Hematopoietic multipotent progenitor cell (in vitro differentiated cells): ENCODE measurements around the gene RASA4B. TPM values are rescaled to one million over a fixed set of nuclear protein-coding genes. Genes with fewer than 3 reads are reported as not detected.
"Not testable (repeated sequence)": the region's sequence is repeated elsewhere in the genome, so short reads cannot be mapped to it uniquely, and the experiment has no call there.

ENCODE experiments used
- DNase-seq, 3 donors: peaks; one replicate each; pipeline ENCODE4 v3.0.0-alpha.2; 2011 to 2015; ENCODE audit warnings: low read depth in 2 of 3, low spot score in 2 of 3
- total RNA-seq: library from RNA; depleted of rRNA; stranded (reverse); fragments of >200 nt; gene quantifications from one replicate; pipeline ENCODE4 v1.2.3, GENCODE V29; 2012

The RASA4B gene
- total RNA-seq, 1 donor: 14.8 TPM

DNA sequence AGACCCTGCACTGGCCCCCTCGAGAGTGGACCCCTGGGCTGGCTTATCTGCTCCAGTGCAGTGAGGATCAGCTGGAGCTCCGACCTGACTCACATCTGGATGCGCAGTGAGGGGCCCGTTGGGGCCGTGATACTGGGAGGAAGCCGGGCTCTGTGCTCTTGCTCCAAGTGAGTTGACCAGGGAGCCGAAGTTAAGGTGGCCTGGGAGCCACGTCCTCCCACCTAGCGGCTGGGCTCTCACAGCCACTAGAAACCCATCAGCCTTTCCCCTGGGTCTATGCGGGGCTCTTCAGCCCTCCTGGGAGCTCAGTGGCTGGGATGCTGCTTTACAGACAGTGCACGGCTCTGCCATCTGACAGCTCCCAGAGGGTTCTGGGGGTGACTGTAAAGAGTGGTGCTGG, 62.0 kb downstream of the RASA4B start:
- no peak for DNase-seq

DNA sequence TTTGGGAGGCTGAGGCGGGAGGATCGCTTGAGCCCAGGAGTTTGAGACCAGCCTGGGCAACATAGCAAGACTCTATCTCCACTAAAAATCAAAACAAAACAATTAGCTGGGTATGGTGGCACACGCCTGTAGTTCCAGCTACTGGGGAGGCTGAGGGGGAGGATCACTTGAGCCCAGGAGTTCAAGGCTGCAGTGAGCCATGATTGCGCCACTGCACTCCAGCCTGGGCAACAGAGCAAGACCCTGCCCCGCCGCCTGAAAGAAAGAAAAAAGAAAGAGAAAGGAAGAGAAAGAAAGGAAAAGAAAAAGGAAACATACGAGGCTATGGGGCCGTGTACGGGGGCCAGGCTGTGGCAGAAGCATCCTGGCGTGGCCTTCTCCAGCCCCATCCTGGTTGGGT, 62.6 kb downstream of the RASA4B start:
- not testable (repeated sequence) for DNase-seq

DNA sequence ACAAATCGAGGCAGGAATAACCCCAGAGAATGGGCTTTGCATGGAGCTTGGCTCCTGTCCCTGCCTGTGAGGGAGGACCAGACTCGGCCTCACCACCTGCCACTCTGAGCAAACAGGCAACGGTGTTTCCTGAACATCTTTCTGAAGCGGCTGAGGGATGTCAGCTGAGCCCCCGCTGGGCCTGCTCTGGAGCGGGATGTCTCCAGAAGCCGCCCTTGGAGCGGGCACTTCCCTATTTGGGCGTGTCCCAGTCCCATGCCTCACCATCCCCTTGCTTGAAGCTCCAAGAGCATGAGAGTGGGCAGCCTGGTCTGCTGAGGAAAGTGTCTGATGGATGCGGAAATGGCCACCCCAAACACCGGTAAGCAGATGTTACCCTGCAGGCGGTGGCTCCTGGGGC, 63.1 kb downstream of the RASA4B start:
- no peak for DNase-seq

DNA sequence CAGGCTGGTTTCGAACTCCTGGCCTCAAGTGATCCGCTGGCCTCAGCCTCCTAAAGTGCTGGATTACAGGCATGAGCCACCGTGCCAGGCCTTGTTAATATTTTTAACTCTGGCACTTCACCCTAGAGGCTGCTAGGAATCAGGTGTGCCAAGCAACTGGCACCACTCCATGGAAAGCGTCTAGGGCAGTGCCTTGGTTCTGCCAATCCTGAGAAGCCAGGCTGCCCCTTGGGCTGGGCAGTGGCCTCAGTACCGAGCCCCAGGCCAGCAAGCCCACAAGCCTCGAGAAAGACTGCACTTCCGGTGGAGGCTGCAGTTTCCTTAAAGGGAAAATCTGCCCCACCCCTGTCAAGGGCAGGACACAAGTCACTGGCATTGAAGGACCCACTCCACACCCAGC, 64.3 kb downstream of the RASA4B start:
- no peak for DNase-seq

DNA sequence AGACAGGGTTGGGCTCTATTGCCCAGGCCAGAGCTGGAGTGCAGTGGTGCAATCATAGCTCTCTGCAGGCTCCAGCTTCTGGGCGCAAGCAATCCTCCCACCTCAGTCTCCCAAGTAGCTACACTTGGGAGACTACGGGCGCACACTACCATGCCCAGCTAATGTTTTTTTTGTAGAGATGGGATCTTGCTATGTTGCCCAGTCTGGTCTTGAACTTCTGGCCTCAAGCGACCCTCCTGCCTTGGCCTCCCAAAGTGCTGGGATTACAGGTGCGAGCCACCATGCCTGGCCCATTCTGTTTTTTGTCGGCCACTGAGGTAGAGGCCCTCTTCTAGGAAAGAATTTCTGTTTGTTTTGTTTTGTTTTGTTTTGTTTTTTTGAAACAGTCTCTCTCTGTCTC, 65.1 kb downstream of the RASA4B start:
- no peak for DNase-seq

DNA sequence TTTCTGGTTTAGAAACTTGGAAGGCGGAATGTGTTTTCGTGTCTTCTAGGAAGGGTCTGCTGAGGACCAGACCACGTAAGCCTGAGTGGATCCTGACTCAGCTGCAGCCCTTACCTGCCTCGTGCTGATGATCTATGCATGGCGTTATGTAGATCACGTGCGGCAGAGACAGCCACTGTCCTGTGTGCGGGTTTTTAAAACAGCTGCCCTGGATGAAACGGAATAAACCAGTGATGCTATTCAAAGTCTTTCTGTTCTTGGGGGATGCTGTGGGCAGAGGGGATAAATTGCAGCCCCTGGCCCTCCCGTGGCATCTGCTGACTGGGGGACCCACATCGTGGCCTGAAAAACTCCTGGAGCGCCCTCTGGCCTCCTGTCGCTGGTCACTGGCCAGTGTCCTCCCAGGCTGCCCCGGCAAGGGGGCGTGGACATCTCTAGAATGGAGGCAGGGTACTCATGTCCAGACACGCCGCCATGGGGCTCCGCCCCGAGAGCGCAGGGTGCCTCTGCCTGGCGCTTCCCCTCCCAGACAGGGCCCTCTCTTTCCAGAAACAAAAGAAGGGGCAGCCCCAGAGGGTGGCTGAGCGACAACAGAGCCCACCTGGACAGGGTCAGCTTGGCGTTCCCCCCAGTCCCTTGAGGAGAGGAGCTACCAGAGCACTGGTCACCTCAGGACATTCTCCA, 66.1 kb downstream of the RASA4B start:
- DNase-seq: no peak

DNA sequence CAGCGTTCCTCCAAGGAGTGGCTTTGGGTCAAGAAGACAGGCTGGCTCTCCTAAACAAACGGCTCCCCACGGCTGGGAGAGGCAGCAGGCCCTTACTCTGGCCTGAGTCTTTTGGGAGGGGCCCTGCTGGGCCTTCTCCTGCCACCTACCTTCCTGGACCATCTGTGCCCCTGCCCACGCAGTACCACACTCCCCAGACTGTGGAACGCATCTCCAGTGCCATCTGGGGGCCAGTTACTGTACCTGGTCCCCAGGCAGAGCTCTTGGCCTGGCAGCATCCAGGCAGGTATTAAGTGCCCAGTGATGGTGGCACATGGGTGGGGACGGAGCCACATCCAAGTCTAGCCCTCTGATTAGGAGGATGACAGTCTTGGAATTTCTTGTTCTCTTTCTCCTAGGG, 67.3 kb downstream of the RASA4B start:
- DNase-seq: peak in 2 of 3 donors; percentile 51 to 63

DNA sequence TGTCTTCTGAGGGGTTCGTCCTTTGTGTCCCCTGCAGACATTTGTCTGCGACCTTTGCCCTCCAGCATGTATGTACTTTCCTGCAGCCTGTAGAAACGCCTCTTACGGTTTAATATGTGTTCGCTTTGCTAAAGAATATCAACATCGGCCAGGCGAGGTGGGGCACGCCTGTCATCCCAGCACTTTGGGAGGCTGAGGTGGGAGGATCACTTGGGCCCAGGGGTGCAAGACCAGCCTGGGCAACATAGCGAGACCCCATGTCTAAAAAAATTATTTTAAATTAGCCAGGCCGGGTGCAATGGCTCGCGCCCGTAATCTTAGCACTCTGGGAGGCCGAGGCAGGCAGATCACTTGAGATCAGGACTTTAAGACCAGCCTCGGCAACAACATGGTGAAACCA, 68.4 kb downstream of the RASA4B start:
- DNase-seq: no peak

DNA sequence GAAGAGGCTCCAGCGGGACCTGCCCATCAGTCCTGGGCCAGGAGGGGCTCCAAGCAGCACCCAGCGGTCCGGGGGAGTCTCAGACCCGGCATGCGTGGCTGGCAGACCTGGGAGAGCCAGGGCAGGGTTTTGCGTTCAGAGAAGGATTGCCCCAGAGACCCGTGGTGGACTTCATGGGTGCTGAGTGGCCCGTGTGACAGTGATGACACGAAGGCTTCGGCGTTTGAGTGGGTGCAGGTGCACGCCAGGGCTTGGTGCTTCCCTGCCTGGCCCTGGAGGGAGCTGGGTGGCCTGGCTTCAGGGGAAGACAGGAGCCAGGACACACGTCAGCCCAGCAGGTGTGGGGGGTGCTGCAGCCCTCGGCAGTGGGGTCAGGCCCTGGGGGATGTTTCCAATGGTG, 70.3 kb downstream of the RASA4B start:
- no peak for DNase-seq

DNA sequence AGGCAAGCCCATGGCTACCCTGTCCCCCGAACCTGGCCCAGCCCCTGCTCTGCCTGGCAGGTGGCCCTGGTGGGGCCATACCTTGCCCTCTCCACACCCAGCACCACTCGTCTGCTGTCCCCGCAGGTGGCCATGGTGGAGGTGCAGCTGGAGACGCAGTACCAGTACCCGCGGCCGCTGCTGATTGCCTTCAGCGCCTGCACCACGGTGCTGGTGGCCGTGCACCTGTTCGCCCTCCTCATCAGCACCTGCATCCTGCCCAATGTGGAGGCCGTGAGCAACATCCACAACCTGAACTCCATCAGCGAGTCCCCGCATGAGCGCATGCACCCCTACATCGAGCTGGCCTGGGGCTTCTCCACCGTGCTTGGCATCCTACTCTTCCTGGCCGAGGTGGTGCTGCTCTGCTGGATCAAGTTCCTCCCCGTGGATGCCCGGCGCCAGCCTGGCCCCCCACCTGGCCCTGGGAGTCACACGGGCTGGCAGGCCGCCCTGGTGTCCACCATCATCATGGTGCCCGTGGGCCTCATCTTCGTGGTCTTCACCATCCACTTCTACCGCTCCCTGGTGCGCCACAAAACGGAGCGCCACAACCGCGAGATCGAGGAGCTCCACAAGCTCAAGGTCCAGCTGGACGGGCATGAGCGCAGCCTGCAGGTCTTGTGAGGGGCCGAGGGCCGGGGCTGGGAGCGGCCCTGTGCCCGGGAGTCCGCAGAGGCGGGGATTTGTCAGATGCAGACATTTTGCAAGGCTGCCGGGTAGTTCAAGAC, 71.0 kb downstream of the RASA4B start:
- no peak for DNase-seq

DNA sequence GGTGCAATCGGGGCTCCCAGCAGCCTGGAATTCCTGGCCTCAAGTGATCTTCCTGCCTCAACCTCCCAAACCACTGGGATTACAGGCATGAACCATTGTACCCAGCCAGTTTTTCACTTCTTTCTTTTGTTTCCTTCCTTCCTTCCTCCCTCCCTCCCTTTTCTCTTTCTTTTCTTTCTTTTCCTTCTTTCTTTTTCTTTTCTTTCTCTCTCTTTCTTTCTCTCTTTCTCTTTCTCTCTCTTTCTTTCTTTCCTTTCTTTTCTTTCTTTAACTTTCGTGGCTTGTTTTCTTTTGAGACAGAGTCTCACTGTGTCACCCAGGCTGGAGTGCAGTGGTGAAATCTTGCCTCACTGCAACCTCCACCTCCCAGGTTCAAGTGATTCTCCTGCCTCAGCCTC, 71.9 kb downstream of the RASA4B start:
- no peak for DNase-seq

DNA sequence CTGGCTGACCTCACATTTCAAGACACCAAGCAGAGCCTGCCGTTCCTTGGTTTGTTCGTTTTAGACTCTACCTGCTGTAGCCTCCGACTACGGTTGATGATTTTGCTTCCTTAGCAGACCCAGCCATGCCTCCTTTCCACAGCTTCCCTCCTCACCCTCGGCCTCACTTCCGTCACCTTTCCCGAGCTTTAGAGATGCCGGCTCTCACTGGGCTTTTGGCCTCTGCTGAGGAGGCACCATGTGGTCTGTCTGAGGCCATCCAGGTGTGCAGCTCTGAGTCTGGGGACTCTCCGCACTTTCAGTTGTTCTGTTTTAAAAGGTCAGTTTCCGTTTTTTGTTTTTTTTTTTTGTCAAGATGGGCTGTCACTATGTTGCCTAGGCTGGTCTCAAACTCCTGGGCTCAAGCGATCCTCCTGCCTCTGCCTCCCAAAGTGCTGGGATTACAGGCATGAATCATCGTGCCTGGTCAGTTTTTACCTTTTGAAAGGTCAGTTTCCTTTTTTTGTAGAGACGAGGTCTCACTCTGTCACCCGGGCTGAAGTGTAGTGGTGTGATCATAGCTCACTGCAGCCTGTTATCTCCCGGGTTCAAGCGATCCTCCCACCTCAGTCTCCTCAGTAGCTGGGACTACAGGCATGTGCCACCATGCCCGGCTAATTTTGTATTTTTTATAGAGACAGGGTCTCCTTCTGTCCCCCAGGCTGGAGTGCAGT, 72.5 kb downstream of the RASA4B start:
- no peak for DNase-seq

DNA sequence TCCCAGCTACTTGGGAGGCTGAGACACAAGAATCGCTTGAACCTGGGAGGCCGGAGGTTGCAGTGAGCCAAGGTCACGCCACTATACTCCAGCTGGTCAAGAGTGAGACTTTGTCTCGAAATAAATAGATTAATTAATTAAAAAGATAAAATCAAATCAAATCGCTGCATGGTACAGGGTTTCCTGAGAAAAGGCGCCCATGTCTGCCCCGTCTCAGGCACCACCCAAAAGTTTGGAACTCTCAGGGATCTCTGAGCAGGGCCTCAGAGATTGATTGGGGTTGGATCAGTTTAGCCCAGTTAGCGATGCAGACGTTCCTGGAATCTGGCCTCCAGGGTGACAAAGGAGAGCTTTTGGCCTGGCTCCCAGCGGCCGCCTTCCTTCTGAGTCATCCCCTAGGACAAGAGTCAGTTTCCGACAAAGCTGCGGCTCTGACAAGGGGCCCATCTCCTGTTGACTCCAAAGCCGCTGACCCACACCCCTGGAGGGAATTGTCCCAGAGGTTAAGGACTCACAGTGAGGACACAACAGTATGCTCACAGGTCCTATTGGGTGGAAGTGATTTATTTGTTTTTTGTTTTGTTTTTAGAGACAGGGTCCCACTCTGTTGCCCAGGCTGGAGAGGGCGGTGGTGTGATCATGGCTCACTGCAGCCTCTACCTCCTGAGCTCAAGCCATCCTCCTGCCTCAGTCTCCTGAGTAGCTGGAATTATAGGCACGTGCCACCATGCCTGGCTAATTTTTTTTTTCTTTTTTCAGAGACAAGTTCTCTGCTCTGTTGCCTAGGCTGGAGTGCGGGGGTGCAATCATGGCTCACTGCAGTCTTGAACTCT, 77.4 kb downstream of the RASA4B start:
- DNase-seq: no peak

DNA sequence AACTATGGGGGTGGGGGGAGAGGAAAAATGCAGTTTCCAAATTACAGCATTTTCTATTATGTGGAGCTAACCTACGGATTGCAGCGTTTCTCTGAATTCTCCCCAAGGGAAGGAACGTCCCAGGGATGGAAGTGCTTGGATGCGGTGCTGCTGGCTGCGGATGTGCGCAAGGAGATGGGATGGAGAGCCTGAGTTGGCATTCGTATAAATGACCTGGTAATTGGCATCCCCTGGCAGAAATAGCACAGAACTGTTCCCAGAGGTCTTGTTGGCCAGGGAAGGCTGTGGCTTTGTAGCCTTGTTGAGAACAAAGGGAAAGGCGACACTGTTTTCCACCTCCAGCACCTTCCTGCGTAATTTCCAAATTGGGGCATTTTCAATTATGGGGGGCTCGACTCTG, 81.5 kb downstream of the RASA4B start:
- DNase-seq: no peak

DNA sequence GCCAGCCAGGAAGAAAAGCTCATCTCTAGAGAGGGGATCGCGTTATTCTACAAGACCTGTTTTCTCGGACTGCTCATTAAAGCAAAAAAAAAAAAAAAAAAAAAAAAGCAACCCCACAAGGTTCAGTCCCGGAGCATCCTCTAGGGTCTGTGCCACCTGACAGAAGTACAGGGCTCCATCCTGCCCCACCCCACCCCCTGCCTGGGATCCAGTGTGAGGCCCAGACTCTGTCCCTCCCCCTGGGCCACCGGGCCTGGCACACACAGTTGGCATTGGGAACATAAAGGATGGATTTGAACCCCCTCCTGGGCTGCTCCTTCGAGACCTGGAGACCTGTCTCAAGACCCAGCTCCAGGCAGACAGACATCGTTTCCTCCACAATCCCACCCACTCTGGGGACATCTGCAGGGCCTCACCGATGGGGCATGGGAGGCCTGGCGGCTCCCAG, 83.5 kb downstream of the RASA4B start:
- DNase-seq: peak in 1 of 3 donors; percentile 50

DNA sequence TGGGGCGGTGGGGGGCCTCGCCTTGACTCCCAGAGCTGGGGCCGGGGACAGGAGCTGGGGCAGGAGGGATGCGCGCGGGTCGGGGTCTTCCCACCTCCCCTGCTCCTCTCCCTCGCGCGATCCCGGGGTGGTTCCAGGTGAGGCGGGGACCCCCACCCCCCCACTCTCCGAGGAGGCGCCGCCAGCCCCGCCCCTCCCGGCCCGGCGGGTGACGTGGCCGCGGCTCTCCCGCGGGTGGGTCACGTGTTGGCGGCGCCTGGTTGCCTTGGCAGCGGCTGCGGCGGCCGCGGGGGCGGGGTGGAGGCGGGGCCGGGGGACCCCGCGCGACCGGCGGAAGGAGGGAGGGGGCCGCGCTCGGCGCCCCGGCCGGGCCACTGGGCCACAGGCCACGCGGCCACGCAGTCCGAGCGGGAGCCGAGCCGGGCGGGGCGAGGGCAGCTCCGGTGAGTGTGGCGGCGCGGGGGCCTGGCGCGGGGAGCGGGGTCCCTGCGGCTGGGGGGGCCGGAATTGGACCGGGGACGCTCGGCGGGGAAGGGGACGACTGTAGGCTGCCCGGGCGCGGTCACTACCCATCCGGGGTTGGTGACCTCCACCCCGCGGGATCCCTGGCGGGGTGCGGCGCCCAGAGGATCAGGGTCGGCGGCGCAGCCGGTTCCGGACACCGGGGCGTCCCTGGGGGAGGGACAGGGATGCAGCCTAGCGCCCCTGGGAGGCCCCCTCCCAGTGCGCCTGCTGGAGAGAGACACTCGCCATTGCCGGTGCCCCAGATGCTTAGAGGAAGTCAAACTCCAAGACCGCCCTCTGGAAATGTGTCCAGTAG, 84.1 kb downstream of the RASA4B start, which contains the start of gene ORAI2:
ORAI2 (plus strand) TSS at position 357 of the 820 bp plus-strand sequence. CDS start 5,382 bp downstream, outside the sequence.
- peak; percentile 63 to 81 (median 79) for DNase-seq
